Measurements from ENCODE around the gene CSN1S1.

The CSN1S1 gene

DNA sequence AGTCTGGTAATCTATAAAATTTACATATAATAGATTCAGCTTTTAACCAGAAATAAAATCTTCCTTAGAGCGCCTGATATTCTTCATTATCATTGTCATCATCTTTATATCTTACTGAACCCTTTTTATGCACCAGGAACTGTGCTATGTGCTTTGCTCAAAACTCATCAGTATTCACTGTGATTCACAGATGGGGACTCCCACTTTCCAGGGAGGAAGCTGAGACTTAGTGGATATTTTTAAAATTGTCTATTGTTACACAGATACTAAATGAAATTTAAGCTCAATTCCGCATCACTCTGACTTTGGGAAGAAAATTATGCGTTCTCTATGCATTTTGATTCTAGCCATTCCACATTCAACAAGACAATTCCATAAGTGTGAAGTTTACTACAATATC is 36.1 kb upstream of the CSN1S1 start:
- no peak overlapping the region for H3K4me3 ChIP-seq (ENCODE audit: low read depth, low read length)
- TF ChIP-seq, protein P1, sequence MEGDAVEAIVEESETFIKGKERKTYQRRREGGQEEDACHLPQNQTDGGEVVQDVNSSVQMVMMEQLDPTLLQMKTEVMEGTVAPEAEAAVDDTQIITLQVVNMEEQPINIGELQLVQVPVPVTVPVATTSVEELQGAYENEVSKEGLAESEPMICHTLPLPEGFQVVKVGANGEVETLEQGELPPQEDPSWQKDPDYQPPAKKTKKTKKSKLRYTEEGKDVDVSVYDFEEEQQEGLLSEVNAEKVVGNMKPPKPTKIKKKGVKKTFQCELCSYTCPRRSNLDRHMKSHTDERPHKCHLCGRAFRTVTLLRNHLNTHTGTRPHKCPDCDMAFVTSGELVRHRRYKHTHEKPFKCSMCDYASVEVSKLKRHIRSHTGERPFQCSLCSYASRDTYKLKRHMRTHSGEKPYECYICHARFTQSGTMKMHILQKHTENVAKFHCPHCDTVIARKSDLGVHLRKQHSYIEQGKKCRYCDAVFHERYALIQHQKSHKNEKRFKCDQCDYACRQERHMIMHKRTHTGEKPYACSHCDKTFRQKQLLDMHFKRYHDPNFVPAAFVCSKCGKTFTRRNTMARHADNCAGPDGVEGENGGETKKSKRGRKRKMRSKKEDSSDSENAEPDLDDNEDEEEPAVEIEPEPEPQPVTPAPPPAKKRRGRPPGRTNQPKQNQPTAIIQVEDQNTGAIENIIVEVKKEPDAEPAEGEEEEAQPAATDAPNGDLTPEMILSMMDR (IDR thresholded peaks at IDR 0.05; ENCODE audit: low read depth, low read length) = no peak
- no peak for TF ChIP-seq POLR2A (IDR thresholded peaks at IDR 0.05; ENCODE audit: extremely low read depth, insufficient read length)
- no peak for TF ChIP-seq MAX (IDR thresholded peaks at IDR 0.05; ENCODE audit: low read depth, low read length)
- no peak for TF ChIP-seq MYC (IDR thresholded peaks at IDR 0.05; ENCODE audit: low read depth, low read length)
- no peak for DNase-seq (ENCODE audit: low read depth)

DNA sequence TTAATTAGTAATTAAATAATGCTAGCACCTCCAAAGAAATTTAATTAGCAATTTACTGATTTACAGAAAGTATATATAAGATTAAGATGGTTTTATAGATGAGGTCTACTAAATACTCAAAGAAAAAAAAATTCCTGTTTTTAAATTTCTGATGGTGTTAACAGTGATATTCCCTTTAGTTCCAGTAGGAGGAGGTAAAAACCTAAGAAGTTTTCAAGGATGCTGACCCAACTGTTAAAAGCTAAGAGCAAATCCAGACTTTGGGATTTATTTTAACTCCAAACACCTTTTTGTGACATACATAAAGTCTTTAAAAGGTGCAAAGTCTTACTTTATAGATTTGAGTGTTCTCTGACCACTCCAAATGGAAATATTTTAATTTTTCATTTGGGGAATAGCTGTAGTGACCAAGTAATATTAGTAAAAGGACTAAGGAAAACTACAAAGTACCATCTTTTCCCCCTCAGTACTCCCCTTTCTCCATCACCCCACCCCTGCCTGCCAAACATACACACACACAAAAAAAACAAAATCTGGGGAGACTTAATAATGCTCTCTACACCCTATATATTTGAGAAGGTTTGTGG is 34.2 kb upstream of the CSN1S1 start:
- peak; percentile 2 for DNase-seq (ENCODE audit: low read depth)
- H3K4me3 ChIP-seq (ENCODE audit: low read depth, low read length) = no peak overlapping the region
- TF ChIP-seq, protein P1 (IDR thresholded peaks at IDR 0.05; ENCODE audit: low read depth, low read length) = no peak
- TF ChIP-seq POLR2A (IDR thresholded peaks at IDR 0.05; ENCODE audit: extremely low read depth, insufficient read length) (no peak), MAX (IDR thresholded peaks at IDR 0.05; ENCODE audit: low read depth, low read length) (no peak), MYC (IDR thresholded peaks at IDR 0.05; ENCODE audit: low read depth, low read length) (no peak)

- no peak for TF ChIP-seq MAX (IDR thresholded peaks at IDR 0.05; ENCODE audit: low read depth, low read length)
- TF ChIP-seq, protein P1 (IDR thresholded peaks at IDR 0.05; ENCODE audit: low read depth, low read length) = no peak
- TF ChIP-seq MYC (IDR thresholded peaks at IDR 0.05; ENCODE audit: low read depth, low read length) = no peak
- TF ChIP-seq POLR2A (IDR thresholded peaks at IDR 0.05; ENCODE audit: extremely low read depth, insufficient read length) = no peak
- H3K4me3 ChIP-seq (ENCODE audit: low read depth, low read length) = no peak overlapping the region
- no peak for DNase-seq (ENCODE audit: low read depth)
Measured at GRCh38 chr4:69907151-69907550, 23.7 kb upstream of the CSN1S1 start.

- TF ChIP-seq POLR2A (IDR thresholded peaks at IDR 0.05; ENCODE audit: extremely low read depth, insufficient read length) = no peak
- TF ChIP-seq, protein P1 (IDR thresholded peaks at IDR 0.05; ENCODE audit: low read depth, low read length) = no peak
- TF ChIP-seq MAX (IDR thresholded peaks at IDR 0.05; ENCODE audit: low read depth, low read length) = no peak
- TF ChIP-seq MYC (IDR thresholded peaks at IDR 0.05; ENCODE audit: low read depth, low read length) = no peak
- DNase-seq (ENCODE audit: low read depth) = no peak
- H3K4me3 ChIP-seq (ENCODE audit: low read depth, low read length) = no peak overlapping the region
Measured at GRCh38 chr4:69909195-69909594, 21.7 kb upstream of the CSN1S1 start.

DNA sequence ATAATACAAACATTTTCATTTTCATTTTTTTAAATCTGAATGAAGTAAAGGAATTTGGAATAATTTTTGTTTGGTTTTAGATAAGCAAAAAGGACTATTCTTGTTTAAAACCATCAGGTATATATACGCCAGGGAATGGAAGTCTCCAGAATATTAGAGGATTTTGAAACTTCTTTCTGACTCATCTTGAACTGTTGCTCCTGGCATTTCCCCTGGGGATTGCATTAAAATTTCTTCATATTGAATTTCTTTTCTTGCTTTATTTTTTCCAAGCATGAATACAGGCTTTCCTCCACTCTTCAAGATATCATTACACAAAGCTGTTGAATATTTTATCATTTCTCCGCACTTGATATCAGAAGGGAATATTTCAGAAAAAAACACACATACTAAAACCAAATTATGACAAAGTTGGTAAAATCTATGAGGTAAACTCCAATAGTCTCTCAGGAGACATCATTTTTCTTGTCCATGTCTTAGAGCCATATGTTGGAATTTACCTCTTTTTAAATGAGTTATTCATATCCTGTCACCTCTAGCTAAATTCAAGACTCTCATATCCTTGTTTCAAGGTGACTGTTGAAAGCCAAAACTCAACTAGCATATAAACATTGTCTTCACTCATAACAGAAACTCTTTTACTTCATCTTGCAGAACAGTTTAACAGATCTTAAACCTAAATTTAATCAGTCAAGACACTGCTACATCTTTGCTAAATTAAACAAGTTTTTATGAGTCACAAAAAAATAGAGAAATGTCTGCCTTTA is 20.7 kb upstream of the CSN1S1 start:
- H3K4me3 ChIP-seq (ENCODE audit: low read depth, low read length) = no peak overlapping the region
- TF ChIP-seq, protein P1 (IDR thresholded peaks at IDR 0.05; ENCODE audit: low read depth, low read length) = no peak
- TF ChIP-seq MAX (IDR thresholded peaks at IDR 0.05; ENCODE audit: low read depth, low read length) (no peak), MYC (IDR thresholded peaks at IDR 0.05; ENCODE audit: low read depth, low read length) (no peak), POLR2A (IDR thresholded peaks at IDR 0.05; ENCODE audit: extremely low read depth, insufficient read length) (no peak)
- DNase-seq (ENCODE audit: low read depth) = peak; percentile 32
